Fibroblast of lung (primary cell): Measurements from ENCODE around the gene NRDC. TPM values are rescaled to one million over a fixed set of nuclear protein-coding genes. Genes with fewer than 3 reads are reported as not detected.

Experiments used
- DNase-seq, 2 donors: peaks; one replicate each; pipeline versions ENCODE4 v3.0.0 to v3.0.0-alpha.2; 2010; ENCODE audit warnings: low read depth in 2 of 2
- H2AFZ ChIP-seq: 2 replicates; pipeline ENCODE4 v1.5.1; 2012; ENCODE audit warnings: low read length, control low read depth, inconsistent platforms
- H3K27ac ChIP-seq: 2 replicates; pipeline ENCODE4 v1.5.1; 2011; ENCODE audit warnings: low read length, control low read depth; ENCODE audit not compliant: insufficient read depth
- H3K27me3 ChIP-seq: 2 replicates; pipeline ENCODE4 v1.5.1; 2011; ENCODE audit warnings: mild to moderate bottlenecking, low read length; ENCODE audit not compliant: control insufficient read depth, insufficient read depth
- H3K36me3 ChIP-seq: 2 replicates; pipeline ENCODE4 v1.5.1; 2011; ENCODE audit warnings: low read length; ENCODE audit not compliant: control insufficient read depth, insufficient read depth
- H3K4me1 ChIP-seq: 2 replicates; pipeline ENCODE4 v1.5.1; 2011; ENCODE audit warnings: low read length; ENCODE audit not compliant: control insufficient read depth, insufficient read depth; ENCODE audit errors: extremely low read depth
- H3K4me2 ChIP-seq: 2 replicates; pipeline ENCODE4 v1.5.1; 2011; ENCODE audit warnings: low read length, control low read depth; ENCODE audit not compliant: insufficient read depth; ENCODE audit errors: extremely low read depth
- H3K4me3 ChIP-seq, 4 experiments: fragments of 200-600 bp in 1 of 4; sonication (generic) in 1 of 4; replicated peaks in 1 of 4; 2 replicates each; pipeline ENCODE4 v1.5.1; 2011 to 2016; ENCODE audit warnings: low read length in 4 of 4, low read depth in 3 of 4, mild to moderate bottlenecking in 3 of 4, control low read depth in 2 of 4, inconsistent platforms in 1 of 4, mixed read lengths in 1 of 4; ENCODE audit not compliant: insufficient read depth in 1 of 4; ENCODE audit errors: control extremely low read depth in 1 of 4
- H3K79me2 ChIP-seq: 2 replicates; pipeline ENCODE4 v1.5.1; 2012; ENCODE audit warnings: mild to moderate bottlenecking, low read length, inconsistent platforms; ENCODE audit not compliant: control insufficient read depth, insufficient read depth
- H3K9ac ChIP-seq: 2 replicates; pipeline ENCODE4 v1.5.1; 2011; ENCODE audit warnings: mild to moderate bottlenecking, low read length, control low read depth; ENCODE audit not compliant: insufficient read depth
- H3K9me3 ChIP-seq: 2 replicates; pipeline ENCODE4 v1.5.1; 2012; ENCODE audit warnings: low read depth, low read length; ENCODE audit not compliant: control insufficient read depth, insufficient read depth
- H4K20me1 ChIP-seq: 2 replicates; pipeline ENCODE4 v1.5.1; 2011; ENCODE audit warnings: low read length; ENCODE audit not compliant: control insufficient read depth, insufficient read depth; ENCODE audit errors: extremely low read depth
- CTCF ChIP-seq, 2 donors: IDR thresholded peaks in 1 of 2; conservative IDR thresholded peaks in 1 of 2; 1 replicate in 1 of 2; 2 replicates in 1 of 2; pipeline ENCODE4 v1.5.1; 2011 to 2012; ENCODE audit warnings: low read length in 2 of 2, control low read depth in 1 of 2, inconsistent platforms in 1 of 2, low read depth in 1 of 2, mild to moderate bottlenecking in 1 of 2
- EZH2 ChIP-seq: IDR thresholded peaks from 2 replicates; pipeline ENCODE4 v1.5.1; 2012; ENCODE audit warnings: low read length, control low read depth, mild to moderate bottlenecking; ENCODE audit errors: missing control alignments
- polyA plus RNA-seq, 2 donors: library from polyadenylated mRNA; depleted of rRNA in 1 of 2; stranded (reverse) in 1 of 2; unstranded in 1 of 2; fragments of >200 nt; gene quantifications; 2 replicates each; pipeline ENCODE4 v1.2.1, GENCODE V29; 2011 to 2012; ENCODE audit warnings: missing spikeins in 1 of 2
- total RNA-seq: library from RNA; depleted of rRNA; stranded (reverse); fragments of >200 nt; gene quantifications from 2 replicates; pipeline ENCODE4 v1.2.1, GENCODE V29; 2014

NRDC gene
- total and polyA plus RNA-seq, 2 donors (not counting 1 experiment from before 2014, with no cell fraction given), result 116 to 142 TPM

GRCh38 chr1:51740652-51741051 is 137.9 kb downstream of the NRDC start:
- DNase-seq, result no peak
- TF ChIP-seq EZH2 (no peak), CTCF (conservative IDR thresholded peaks at IDR 0.05 in 1 of 2, IDR thresholded peaks at IDR 0.05 in 1 of 2; ENCODE audit: low read depth in 1 of 2, low read length in 2 of 2) (no peak)
- Histone ChIP-seq H4K20me1 (no peaks in the 10 kb centered on the region), H2AFZ (no peak overlapping the region), H3K79me2 (no peaks in the 10 kb centered on the region), H3K9me3 (no peaks in the 10 kb centered on the region), H3K4me3 (no peak overlapping the region), H3K27me3 (no peaks in the 10 kb centered on the region), H3K4me2 (no peak overlapping the region), H3K27ac (no peak overlapping the region), H3K36me3 (no peaks in the 10 kb centered on the region), H3K4me1 (peaks cover 2% of the 10 kb centered on the region), H3K9ac (no peak overlapping the region)

Other genes with a start within 250 kb of the NRDC start
- 7.2 and 36.5 TPM in 2 replicates for gene RAB3B, start 112.0 kb upstream of the NRDC start, total RNA-seq
- gene RAB3B, start 112.0 kb upstream of the NRDC start, polyA plus RNA-seq, result 45.2 and 51.6 TPM in 2 replicates
- 6.9 and 7.8 TPM in 2 replicates for gene KTI12, start 155.1 kb upstream of the NRDC start, total RNA-seq
- 11.8 and 14.5 TPM in 2 replicates for gene KTI12, start 155.1 kb upstream of the NRDC start, polyA plus RNA-seq
- gene TXNDC12, start 176.5 kb upstream of the NRDC start, total RNA-seq, result 34.5 and 34.7 TPM in 2 replicates
- gene TXNDC12, start 176.5 kb upstream of the NRDC start, polyA plus RNA-seq, result 30.8 and 32.4 TPM in 2 replicates
- 55.5 and 63.2 TPM in 2 replicates for gene BTF3L4, start 177.6 kb upstream of the NRDC start, total RNA-seq
- 70.0 and 73.3 TPM in 2 replicates for gene BTF3L4, start 177.6 kb upstream of the NRDC start, polyA plus RNA-seq